HepG2 (cell line): ENCODE data around the gene ZSWIM5. TPM values are rescaled to one million over a fixed set of nuclear protein-coding genes. Genes with fewer than 3 reads are reported as not detected.

Source experiments
- BCL6 ChIP-seq: IDR thresholded peaks from 2 replicates; pipeline ENCODE4 v1.6.1; 2016; ENCODE audit warnings: missing genetic modification reagents, missing compliant biosample characterization
- HNF1A ChIP-seq, 2 experiments: sonication (generic) in 1 of 2; formaldehyde crosslinking in 1 of 2; IDR thresholded peaks; 2 replicates each; pipeline versions ENCODE4 v1.4.0 to v1.6.1; 2016 to 2020; ENCODE audit warnings: borderline replicate concordance in 1 of 2, low read depth in 1 of 2, mild to moderate bottlenecking in 1 of 2, missing genetic modification reagents in 1 of 2
- PREB ChIP-seq: sonication (generic); formaldehyde crosslinking; IDR thresholded peaks from 2 replicates; pipeline ENCODE4 v1.4.0; 2020; ENCODE audit warnings: missing genetic modification reagents
- RAD51 ChIP-seq: fragments of 450-650 bp; IDR thresholded peaks from 2 replicates; pipeline ENCODE4 v1.6.1; 2016; ENCODE audit warnings: borderline replicate concordance
- SOX5 ChIP-seq: IDR thresholded peaks from 2 replicates; pipeline ENCODE4 v1.6.1; 2016; ENCODE audit warnings: borderline replicate concordance
- ZKSCAN5 ChIP-seq: sonication (generic); formaldehyde crosslinking; IDR thresholded peaks from 2 replicates; pipeline ENCODE4 v1.5.1; 2020; ENCODE audit warnings: mild to moderate bottlenecking, missing genetic modification reagents
- ZNF691 ChIP-seq: sonication (generic); formaldehyde crosslinking; IDR thresholded peaks from 2 replicates; pipeline ENCODE4 v1.4.0; 2020; ENCODE audit warnings: missing genetic modification reagents, low read depth, mild to moderate bottlenecking, borderline replicate concordance
- polyA plus RNA-seq, 8 experiments: library from polyadenylated mRNA; depleted of rRNA in 3 of 8; stranded (reverse) in 7 of 8; unstranded in 1 of 8; fragments of >200 nt; fragmentation: Illumina TruSeq in 4 of 8; extraction: Trizol in 4 of 8; gene quantifications; 2 replicates each; pipeline versions ENCODE4 v1.2.1 to v1.2.3, GENCODE V29; 2011 to 2016; ENCODE audit warnings: low read depth in 4 of 8, missing spikeins in 1 of 8, mixed read lengths in 1 of 8; ENCODE audit not compliant: insufficient read depth in 1 of 8
- total RNA-seq, 5 experiments: library from RNA; depleted of rRNA; stranded (reverse); fragments of >200 nt; fragmentation: Illumina TruSeq; extraction: Trizol; gene quantifications; 2 replicates each; pipeline ENCODE4 v1.2.3, GENCODE V29; 2016; ENCODE audit warnings: low read depth in 1 of 5
- TF ChIP-seq, protein P1 (sequence below): sonication (generic); formaldehyde crosslinking; IDR thresholded peaks from 2 replicates; pipeline ENCODE4 v1.8.0; 2022; ENCODE audit warnings: missing genetic modification reagents, mild to moderate bottlenecking, moderate library complexity, borderline replicate concordance

ZSWIM5 gene
- total and polyA plus RNA-seq, 2 of the 13 experiments (the other 11 are each of a cell fraction or from before 2014, with no cell fraction given), result 11.0 to 20.6 TPM

GRCh38 chr1:45038661-45039364, 167.6 kb downstream of the ZSWIM5 start (continued):
- TF ChIP-seq, protein P1, sequence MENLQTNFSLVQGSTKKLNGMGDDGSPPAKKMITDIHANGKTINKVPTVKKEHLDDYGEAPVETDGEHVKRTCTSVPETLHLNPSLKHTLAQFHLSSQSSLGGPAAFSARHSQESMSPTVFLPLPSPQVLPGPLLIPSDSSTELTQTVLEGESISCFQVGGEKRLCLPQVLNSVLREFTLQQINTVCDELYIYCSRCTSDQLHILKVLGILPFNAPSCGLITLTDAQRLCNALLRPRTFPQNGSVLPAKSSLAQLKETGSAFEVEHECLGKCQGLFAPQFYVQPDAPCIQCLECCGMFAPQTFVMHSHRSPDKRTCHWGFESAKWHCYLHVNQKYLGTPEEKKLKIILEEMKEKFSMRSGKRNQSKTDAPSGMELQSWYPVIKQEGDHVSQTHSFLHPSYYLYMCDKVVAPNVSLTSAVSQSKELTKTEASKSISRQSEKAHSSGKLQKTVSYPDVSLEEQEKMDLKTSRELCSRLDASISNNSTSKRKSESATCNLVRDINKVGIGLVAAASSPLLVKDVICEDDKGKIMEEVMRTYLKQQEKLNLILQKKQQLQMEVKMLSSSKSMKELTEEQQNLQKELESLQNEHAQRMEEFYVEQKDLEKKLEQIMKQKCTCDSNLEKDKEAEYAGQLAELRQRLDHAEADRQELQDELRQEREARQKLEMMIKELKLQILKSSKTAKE (CRISPR knock-in tag), result 0 out of 2 replicates have a peak, but pooled peaks have one; percentile 28
- TF ChIP-seq PREB (CRISPR knock-in tag) (no peak), BCL6 (CRISPR knock-in tag) (0 out of 2 replicates have a peak, but pooled peaks have one; percentile 15), SOX5 (CRISPR knock-in tag) (peak; percentile 77; the same call in 1 of the 2 replicates), HNF1A (IDR thresholded peaks at IDR 0.05; ENCODE audit: low read depth) (no peak), HNF1A (CRISPR knock-in tag; IDR thresholded peaks at IDR 0.05; ENCODE audit: borderline replicate concordance) (peak; percentile 27; the same call in 1 of the 2 replicates), ZKSCAN5 (CRISPR knock-in tag) (no peak), ZNF691 (CRISPR knock-in tag) (no peak), RAD51 (peak; percentile 33; the same call in 1 of the 2 replicates)
